T-helper 2 cell (primary cell): ENCODE data around the gene PDZD11.
"Not testable (repeated sequence)": the region's sequence is repeated elsewhere in the genome, so short reads cannot be mapped to it uniquely, and the experiment has no call there.

ENCODE experiments used
- DNase-seq, 5 experiments: peaks; one replicate each; pipeline versions ENCODE4 v3.0.0 to v3.0.0-alpha.2; 2012 to 2022
- total RNA-seq, 2 donors: gene quantifications; one replicate each; lab custom pipeline; 2026; lab: John Stamatoyannopoulos, UW

PDZD11 gene, protein sequence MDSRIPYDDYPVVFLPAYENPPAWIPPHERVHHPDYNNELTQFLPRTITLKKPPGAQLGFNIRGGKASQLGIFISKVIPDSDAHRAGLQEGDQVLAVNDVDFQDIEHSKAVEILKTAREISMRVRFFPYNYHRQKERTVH
- total RNA-seq: 4.4 to 8.4 reads per million in 2 donors

- peak; percentile 43 to 91 (median 67) for DNase-seq
Measured at GRCh38 chrX:70289793-70290770, at the start of gene PDZD11, which contains the start of gene KIF4A. Gene PDZD11, minus strand, starts transcription at chrX:70289927. Its CDS starts 586 bp downstream, at chrX:70289341. Gene KIF4A, plus strand, starts transcription at chrX:70290104. Its CDS starts 355 bp downstream, at chrX:70290459.

GRCh38 chrX:70338290-70338689 is 48.6 kb upstream of the PDZD11 start:
- DNase-seq: no peak

- DNase-seq: peak in 1 of 5 experiments; percentile 82
Measured at GRCh38 chrX:70336767-70337166, 47.0 kb upstream of the PDZD11 start.

- DNase-seq: no peak
Measured at GRCh38 chrX:70332600-70332999, 42.9 kb upstream of the PDZD11 start.

DNA sequence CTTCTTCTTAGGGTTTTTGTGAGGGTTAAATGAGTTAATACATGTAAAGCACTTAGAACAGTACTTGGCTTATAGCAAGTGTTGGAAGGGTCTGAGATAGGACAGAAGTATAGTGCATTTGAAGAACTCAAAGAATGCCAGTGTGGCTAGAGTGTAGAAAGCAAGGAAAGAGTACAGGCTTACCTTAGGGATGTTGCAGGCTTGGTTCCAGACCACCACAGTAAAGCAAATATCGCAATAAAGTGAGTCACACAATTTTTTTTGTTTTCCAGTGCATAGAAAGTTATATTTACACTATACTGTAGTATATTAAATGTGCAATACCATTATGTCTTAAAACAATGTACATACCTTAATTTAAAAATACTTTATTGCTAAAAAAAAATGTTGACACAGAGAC is 41.4 kb upstream of the PDZD11 start:
- no peak for DNase-seq

GRCh38 chrX:70324326-70324725 is 34.6 kb upstream of the PDZD11 start:
- DNase-seq: no peak

DNA sequence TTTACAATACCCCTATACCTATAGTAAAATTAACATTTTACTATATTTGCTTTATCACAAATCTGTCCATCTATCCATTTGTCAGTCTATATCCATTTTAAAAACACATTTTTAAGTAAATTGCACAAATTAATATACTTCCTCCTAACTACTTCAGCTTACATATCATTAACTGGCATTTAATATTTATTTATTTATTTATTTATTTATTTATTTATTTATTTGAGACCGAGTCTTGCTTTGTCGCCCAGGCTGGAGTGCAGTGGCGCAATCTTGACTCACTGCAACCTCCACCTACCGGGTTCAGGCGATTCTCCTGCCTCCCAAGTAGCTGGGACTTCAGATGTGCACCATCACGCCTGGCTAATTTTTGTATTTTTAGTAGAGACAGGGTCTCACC is 33.9 kb upstream of the PDZD11 start:
- not testable (repeated sequence) for DNase-seq

- no peak for DNase-seq
Measured at GRCh38 chrX:70322784-70323183, 33.1 kb upstream of the PDZD11 start.

GRCh38 chrX:70313503-70313902 is 23.8 kb upstream of the PDZD11 start:
- DNase-seq: no peak

DNA sequence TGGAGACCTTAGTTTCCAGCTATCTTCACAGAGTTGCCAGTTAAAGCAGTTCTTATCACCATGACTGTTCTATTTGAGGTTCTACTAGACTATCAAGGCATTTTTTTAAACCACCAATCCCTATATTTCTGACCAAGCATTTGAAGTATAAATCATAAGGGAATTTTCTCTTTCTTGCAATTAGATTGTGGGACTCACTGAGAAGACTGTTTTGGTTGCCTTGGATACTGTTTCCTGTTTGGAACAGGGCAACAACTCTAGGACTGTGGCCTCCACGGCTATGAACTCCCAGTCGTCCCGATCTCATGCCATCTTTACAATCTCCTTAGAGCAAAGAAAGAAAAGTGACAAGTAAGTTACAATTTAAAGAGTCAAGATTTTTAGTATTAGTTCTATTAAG is 12.0 kb upstream of the PDZD11 start:
- no peak for DNase-seq

GRCh38 chrX:70293621-70294020 is 3.9 kb upstream of the PDZD11 start:
- DNase-seq: no peak

- DNase-seq: no peak
Measured at GRCh38 chrX:70292788-70293187, 3.1 kb upstream of the PDZD11 start.

GRCh38 chrX:70289168-70289792 is 447 bp downstream of the PDZD11 start:
- DNase-seq: no peak

DNA sequence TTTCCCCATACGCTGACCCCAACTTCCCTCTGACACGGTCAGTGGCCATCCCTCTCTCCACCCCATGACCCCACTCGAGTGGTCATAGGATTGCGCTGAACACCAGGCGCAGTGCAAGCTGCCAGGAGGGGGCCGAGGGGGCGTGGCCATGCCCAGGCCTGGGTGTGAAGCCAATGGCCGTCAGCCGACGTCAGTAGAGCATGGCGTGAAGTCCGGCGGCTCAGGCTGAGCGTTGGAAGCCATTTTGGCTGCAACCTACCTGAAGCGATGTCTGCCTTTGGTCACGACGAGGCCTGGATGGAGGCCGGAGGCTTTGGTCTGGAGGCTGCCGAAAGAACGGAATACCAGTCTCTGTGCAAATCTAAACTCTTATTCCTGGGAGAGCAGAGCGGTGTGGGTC is 7.8 kb downstream of the PDZD11 start, which contains the start of gene RAB41:
Gene RAB41, plus strand, starts transcription at position 222 of the 400 bp plus-strand sequence. Its CDS starts 46 bp downstream, at position 268.
- DNase-seq: no peak

DNA sequence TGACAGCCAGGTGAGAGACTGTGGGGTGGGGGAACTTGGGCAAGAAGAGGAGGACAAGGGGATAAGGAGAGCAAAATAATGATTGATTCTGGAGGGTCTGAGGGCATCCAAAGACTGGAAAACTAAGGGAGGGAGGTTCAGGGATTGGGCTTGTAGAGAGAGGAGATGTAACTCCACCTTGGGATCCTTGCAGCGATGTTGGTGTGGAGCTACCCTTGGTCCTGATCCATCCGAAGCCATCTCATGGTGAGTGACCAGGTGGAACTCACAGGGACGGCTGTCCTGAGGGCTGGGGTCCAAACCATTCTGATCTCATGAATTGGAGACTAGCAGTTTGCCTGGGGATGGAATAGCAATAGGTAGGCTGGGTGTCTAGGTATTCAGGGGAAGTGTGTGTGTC is 9.2 kb downstream of the PDZD11 start:
- no peak for DNase-seq

DNA sequence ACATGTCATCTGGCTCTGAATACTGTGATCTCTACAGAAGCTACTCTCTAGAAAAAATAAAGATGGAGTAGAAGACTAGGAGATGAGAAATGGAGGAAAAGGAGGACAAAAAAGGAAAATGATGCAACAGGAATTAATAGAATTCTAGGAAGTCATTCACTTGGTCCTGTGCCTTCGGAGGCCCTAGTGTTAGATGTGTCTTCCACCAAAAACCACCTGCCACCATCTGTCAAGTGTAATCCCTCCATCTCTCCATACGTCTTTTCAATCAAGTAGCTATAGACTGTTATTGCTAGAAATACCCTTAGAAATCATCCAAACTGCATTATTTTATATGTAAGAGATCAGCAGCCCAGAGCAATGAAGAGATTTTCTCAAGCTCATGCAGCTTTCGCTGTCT is 10.6 kb downstream of the PDZD11 start:
- DNase-seq: no peak

DNA sequence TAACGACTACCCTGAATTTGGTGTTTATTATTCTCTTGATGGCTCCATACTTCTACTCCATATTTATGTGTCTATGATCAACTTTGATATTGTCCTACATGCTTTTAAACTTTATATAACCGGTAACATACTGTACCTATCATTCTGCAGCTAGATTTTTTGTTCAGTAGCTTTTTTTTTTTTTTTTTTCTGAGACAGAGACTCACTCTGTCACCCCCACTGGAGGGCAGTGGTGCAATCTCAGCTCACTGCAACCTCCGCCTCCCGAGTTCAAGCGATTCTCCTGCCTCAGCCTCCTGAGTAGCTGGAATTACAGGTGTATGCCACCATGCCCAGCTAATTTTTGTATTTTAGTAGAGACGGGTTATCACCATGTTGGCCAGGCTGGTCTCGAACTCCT is 15.7 kb downstream of the PDZD11 start:
- DNase-seq: not testable (repeated sequence)

DNA sequence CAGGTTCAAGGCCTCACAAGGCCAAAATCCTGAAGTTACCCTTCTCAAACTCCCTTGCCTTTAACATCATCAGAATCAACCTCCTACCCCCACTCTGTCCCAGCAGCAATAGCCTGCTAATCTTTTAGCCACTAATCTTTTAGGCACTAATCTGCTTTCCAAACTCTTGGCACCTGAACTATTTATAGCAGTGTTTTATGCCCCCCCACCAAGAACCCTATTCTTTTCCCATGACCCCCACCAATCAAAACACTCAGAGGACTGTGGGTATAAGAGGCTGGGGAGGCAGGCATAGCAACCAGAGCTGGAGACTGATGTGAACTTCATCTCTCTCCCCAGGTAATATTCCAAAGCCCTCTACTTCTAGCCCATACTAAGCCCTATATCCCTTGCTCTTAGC is 21.7 kb downstream of the PDZD11 start, which contains the start of gene ARR3:
Gene ARR3, plus strand, starts transcription at position 301 of the 400 bp plus-strand sequence. CDS start 1,052 bp downstream, outside the sequence.
- no peak for DNase-seq

DNA sequence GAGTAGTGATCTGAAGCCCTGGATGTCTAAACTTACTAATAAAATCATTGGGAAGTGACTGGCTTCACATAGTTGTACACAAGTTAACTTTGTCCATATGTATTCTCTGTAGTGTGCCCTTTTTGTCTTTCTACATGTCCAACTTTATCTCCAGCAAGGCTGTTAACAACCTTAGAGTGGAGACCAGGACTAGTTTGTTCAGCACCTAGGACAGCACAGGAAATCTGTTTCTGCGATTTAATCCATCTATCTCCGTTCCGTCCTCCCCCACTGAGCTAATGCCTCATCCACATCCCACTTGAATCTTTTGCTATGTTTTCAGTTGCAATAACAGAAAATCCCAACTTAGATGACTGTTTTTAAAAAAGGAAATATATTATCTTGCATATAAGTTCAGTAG is 24.9 kb downstream of the PDZD11 start:
- no peak for DNase-seq

DNA sequence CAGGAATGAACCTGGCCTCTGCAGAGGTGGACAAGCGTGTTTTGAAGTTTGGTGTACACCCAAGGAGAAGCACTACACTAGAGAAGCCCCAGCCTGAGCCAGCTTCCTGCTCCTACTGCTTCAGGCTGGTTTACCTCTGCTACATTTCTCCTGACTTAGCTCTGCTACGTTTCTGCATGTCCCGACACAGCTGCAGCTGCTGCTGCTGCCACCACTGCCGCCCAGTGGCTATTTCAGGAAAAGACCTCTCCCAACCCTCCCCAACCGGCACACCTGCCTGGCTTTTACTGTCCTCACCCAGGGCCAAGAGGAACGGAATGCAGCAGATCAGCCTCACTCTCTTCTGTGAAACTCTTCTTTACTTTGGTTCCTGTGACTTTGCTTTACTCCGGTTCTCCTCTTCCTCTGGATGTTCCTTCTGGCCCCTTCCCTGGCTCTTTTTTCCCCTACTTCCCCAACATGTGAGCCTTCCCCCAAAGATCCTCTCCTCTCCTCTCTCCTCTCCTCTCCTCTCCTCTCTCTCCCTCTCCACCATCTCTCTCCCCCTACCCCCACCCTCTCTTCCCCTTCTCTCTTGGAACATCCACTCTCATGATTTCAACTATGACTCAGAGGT is 26.7 kb downstream of the PDZD11 start:
- peak in 1 of 5 experiments; percentile 44 for DNase-seq

DNA sequence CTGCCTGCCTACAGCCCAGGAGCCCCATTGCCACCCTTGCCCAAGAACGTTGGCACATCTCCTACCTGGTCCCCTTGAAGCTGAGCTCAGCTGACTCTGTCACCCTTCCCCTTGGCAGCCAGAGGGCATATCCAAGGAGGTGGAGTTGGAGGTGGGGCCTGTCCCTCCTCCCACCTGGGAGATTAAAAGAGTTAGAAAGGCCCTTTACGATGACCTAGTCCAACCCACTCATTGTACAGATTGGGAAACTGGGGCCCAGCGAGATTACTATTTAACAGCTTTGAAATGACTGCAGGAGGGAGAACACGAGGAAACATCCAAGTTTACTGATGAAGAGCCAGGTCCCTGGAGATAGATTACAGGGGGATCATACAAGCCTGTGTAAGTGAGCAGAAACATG is 29.6 kb downstream of the PDZD11 start, which contains the start of gene P2RY4:
Gene P2RY4, minus strand, starts transcription at position 101 of the 400 bp plus-strand sequence. CDS start 580 bp downstream, outside the sequence.
- DNase-seq: no peak
